Lung (tissue), 12 donors: ENCODE results near the gene GREB1. TPM values are rescaled to one million over a fixed set of nuclear protein-coding genes. Genes with fewer than 3 reads are reported as not detected.

Source experiments
- ATAC-seq: fragments of 200-7000 bp; cut with Tn5 transposase; one replicate; pipeline ENCODE4 v1.9.1; 2020; ENCODE audit warnings: moderate number of reproducible peaks; ENCODE audit not compliant: insufficient read depth, low FRiP score
- DNase-seq, 3 donors: peaks; one replicate each; pipeline ENCODE4 v3.0.0-alpha.2; 2013 to 2017
- H3K27ac ChIP-seq, 2 donors: one replicate each; pipeline ENCODE4 v1.5.1; 2013; ENCODE audit warnings: mild to moderate bottlenecking in 2 of 2, moderate library complexity in 2 of 2, control low read depth in 1 of 2, inconsistent platforms in 1 of 2, low read depth in 1 of 2, low read length in 1 of 2
- H3K27me3 ChIP-seq, 3 donors: one replicate each; pipeline ENCODE4 v1.5.1; 2013; ENCODE audit warnings: low read length in 2 of 3; ENCODE audit not compliant: control insufficient read depth in 3 of 3, insufficient read depth in 3 of 3
- H3K36me3 ChIP-seq, 4 donors: one replicate each; pipeline ENCODE4 v1.5.1; 2013; ENCODE audit warnings: low read length in 4 of 4, mild to moderate bottlenecking in 1 of 4, moderate library complexity in 1 of 4; ENCODE audit not compliant: control insufficient read depth in 4 of 4, insufficient read depth in 4 of 4
- H3K4me1 ChIP-seq, 5 donors: one replicate each; pipeline ENCODE4 v1.5.1; 2013; ENCODE audit warnings: low read length in 5 of 5, mild to moderate bottlenecking in 2 of 5, moderate library complexity in 1 of 5; ENCODE audit not compliant: control insufficient read depth in 5 of 5, insufficient read depth in 5 of 5
- H3K4me3 ChIP-seq: one replicate; pipeline ENCODE4 v1.5.1; 2013; ENCODE audit warnings: mild to moderate bottlenecking, control low read depth, moderate library complexity
- H3K9ac ChIP-seq, 2 donors: one replicate each; pipeline ENCODE4 v1.5.1; 2013; ENCODE audit warnings: low read length in 2 of 2, control low read depth in 1 of 2; ENCODE audit not compliant: insufficient read depth in 1 of 2
- H3K9me3 ChIP-seq, 4 donors: one replicate each; pipeline ENCODE4 v1.5.1; 2013; ENCODE audit warnings: low read length in 3 of 4, mild to moderate bottlenecking in 1 of 4, moderate library complexity in 1 of 4; ENCODE audit not compliant: control insufficient read depth in 4 of 4, insufficient read depth in 3 of 4
- WGBS, 2 donors: extraction: QIAGEN DNeasy Blood & Tissue Kit; methylation state at CpG; one replicate each; pipeline ENCODE4 v1.1.7; 2013; 5-methylcytosine and 5-hydroxymethylcytosine counted together
- polyA plus RNA-seq, 2 donors: library from polyadenylated mRNA; stranded (reverse); fragments of 200-250 nt; gene quantifications; one replicate each; pipeline ENCODE4 v1.2.1, GENCODE V29; 2013
- total RNA-seq, 2 donors: library from RNA; depleted of rRNA in 1 of 2; stranded (reverse); fragments of >200 nt in 1 of 2; gene quantifications; one replicate each; pipeline ENCODE4 v1.2.1, GENCODE V29; 2014 to 2021
- TF ChIP-seq, protein P1 (sequence below): IDR thresholded peaks from 2 replicates; pipeline ENCODE4 v1.5.1; 2012; ENCODE audit warnings: mild to moderate bottlenecking; ENCODE audit errors: control extremely low read depth, extremely low read depth
- donor health status: control.
- donor health status: control.
- donor health status: Bipolar disorder and iron deficiency.
- donor health status: healthy.
- donor health status: DM: yes; HTN: yes; CAD: no.

The GREB1 gene
- total and polyA plus RNA-seq, 4 donors: 0.23 to 3.3 (median 1.8) TPM

DNA sequence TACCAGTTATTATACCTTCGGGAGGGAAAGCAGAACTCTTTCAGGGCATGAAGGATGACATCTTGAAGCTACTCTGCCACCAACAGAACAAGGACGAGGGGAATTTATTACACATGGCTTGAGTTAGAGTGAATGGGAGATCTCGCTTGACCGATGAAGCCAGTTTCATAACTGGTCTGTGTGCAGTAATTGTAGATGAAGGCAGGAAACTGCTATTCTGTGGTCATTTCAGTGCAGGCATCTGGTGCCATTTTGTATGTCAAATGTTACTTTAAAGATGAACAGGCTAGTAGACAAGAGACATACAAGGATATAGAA is 20.5 kb downstream of the GREB1 start:
- ATAC-seq (no peak), DNase-seq (no peak)
- TF ChIP-seq, protein P1, sequence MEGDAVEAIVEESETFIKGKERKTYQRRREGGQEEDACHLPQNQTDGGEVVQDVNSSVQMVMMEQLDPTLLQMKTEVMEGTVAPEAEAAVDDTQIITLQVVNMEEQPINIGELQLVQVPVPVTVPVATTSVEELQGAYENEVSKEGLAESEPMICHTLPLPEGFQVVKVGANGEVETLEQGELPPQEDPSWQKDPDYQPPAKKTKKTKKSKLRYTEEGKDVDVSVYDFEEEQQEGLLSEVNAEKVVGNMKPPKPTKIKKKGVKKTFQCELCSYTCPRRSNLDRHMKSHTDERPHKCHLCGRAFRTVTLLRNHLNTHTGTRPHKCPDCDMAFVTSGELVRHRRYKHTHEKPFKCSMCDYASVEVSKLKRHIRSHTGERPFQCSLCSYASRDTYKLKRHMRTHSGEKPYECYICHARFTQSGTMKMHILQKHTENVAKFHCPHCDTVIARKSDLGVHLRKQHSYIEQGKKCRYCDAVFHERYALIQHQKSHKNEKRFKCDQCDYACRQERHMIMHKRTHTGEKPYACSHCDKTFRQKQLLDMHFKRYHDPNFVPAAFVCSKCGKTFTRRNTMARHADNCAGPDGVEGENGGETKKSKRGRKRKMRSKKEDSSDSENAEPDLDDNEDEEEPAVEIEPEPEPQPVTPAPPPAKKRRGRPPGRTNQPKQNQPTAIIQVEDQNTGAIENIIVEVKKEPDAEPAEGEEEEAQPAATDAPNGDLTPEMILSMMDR: no peak
- peaks cover 0 to 4% (median 0%) of the 10 kb centered on the region in 5 donors for H3K4me1 ChIP-seq
- H3K4me3 ChIP-seq: no peak overlapping the region
- peaks cover 0 to 2% (median 0%) of the 10 kb centered on the region in 4 donors for H3K9me3 ChIP-seq
- H3K27ac ChIP-seq: no peak overlapping the region
- H3K36me3 ChIP-seq: no peaks in the 10 kb centered on the region
- 17 to 61% methylated on average over 4 of the region's 4 CpGs for WGBS, 2 donors
- no peaks in the 10 kb centered on the region for H3K27me3 ChIP-seq
- H3K9ac ChIP-seq: no peak overlapping the region

DNA sequence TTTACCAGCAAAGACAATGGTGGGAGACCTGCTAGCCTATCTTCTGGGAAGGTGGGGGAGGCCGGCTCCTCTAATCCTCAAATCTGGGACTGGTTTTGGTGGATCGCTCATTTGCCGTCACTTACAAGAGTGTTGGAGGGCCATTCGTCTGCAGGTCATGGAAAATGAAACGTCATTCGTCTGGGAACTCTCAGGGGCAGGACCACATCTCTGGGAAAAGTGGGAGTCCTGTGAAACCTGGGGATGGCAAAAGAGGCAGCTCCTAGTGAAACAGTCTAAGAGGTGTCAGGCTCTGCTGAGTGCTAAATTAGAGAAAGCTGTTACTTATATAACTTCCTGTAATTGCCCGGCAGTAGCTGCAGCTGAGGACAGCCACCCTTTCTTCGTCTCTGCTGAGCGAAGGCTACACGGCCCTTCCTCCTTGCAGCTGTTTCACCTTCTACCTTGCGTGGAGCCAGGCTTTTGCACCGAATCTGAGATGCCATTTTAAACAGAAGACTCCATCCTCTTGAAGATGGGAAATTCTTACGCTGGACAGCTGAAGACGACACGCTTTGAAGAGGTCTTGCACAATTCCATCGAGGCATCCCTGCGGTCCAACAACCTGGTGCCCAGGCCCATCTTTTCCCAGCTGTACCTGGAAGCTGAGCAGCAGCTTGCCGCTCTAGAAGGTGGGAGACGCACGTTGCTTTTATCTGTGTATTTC is 22.4 kb downstream of the GREB1 start:
- TF ChIP-seq, protein P1: no peak
- no peak overlapping the region for H3K4me3 ChIP-seq
- H3K27ac ChIP-seq: no peak overlapping the region
- WGBS, 2 donors: 64 to 80% methylated on average over 20 of the region's 20 CpGs
- no peak overlapping the region for H3K9ac ChIP-seq
- H3K27me3 ChIP-seq: no peaks in the 10 kb centered on the region
- no peak for DNase-seq
- no peak for ATAC-seq
- H3K9me3 ChIP-seq: no peaks in the 10 kb centered on the region
- peaks cover 0 to 4% (median 0%) of the 10 kb centered on the region in 5 donors for H3K4me1 ChIP-seq
- H3K36me3 ChIP-seq: no peaks in the 10 kb centered on the region

DNA sequence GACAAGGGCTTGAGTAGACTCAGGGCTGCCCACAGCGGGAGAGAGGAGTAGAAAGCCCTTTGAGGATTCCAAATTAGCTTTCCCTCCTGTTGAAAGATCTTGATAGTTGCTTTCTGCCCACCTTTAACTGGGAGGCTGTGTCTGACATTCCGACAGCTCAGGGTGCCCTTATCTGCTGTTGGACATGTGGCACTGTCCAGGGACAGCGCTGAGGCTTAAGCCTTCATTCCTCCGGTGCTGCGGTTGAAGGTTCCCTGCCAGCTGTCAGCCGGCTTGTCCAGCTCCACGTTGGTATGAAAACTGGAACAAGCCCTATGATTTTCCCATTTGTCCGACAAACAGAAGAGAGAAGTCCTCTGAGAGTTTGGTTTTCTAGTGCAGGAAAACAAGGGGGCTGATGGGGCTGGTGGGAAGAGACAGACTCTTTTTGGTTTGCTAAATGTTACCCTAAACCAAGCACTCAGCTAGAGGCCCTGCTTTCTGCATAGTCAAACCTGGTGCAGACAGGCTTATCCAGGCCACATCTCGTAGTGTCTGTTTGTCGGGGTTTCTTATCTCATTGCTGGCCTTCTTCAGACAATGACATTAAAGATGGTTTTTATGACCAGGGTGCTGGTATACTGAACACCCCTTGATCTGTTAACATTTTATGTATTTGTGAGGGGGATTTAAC is 24.5 kb downstream of the GREB1 start:
- H3K27ac ChIP-seq: no peak overlapping the region
- no peaks in the 10 kb centered on the region for H3K9me3 ChIP-seq
- TF ChIP-seq, protein P1: no peak
- WGBS, 2 donors: 75 to 85% methylated on average over 10 of the region's 10 CpGs
- H3K4me1 ChIP-seq: peaks cover 0 to 4% (median 0%) of the 10 kb centered on the region in 5 donors
- H3K27me3 ChIP-seq: no peaks in the 10 kb centered on the region
- no peak for DNase-seq
- no peak for ATAC-seq
- H3K36me3 ChIP-seq: no peaks in the 10 kb centered on the region
- no peak overlapping the region for H3K4me3 ChIP-seq
- H3K9ac ChIP-seq: no peak overlapping the region
